K562 (cell line): ENCODE data around the gene PTGES3L. TPM values are rescaled to one million over a fixed set of nuclear protein-coding genes. Genes with fewer than 3 reads are reported as not detected.

ENCODE experiments used
- BCOR ChIP-seq: fragments of 450-650 bp; IDR thresholded peaks from 2 replicates; pipeline ENCODE4 v1.6.1; 2016
- CCNT2 ChIP-seq: IDR thresholded peaks from 2 replicates; pipeline ENCODE4 v1.6.1; 2011; ENCODE audit warnings: borderline replicate concordance, low read depth, mild to moderate bottlenecking, moderate library complexity, mixed read lengths, low read length; ENCODE audit not compliant: insufficient read length; ENCODE audit errors: extremely low read depth
- CHCHD3 ChIP-seq: fragments of 250-450 bp; sonication (Bioruptor Pico); IDR thresholded peaks from 2 replicates; pipeline ENCODE4 v2.1.2; 2022; ENCODE audit warnings: mild to moderate bottlenecking
- MCM7 ChIP-seq, 2 experiments: fragments of 450-650 bp; IDR thresholded peaks; 2 replicates each; pipeline ENCODE4 v1.6.1; 2016 to 2018
- MEF2D ChIP-seq: conservative IDR thresholded peaks from 2 replicates; pipeline ENCODE4 v1.6.1; 2016; ENCODE audit warnings: low read depth, missing genetic modification characterization, missing compliant biosample characterization
- PTTG1 ChIP-seq: fragments of 450-650 bp; IDR thresholded peaks from 2 replicates; pipeline ENCODE4 v1.6.1; 2016; ENCODE audit warnings: low read depth, mild to moderate bottlenecking, missing genetic modification characterization, missing compliant biosample characterization
- RFX1 ChIP-seq: fragments of 450-650 bp; IDR thresholded peaks from 2 replicates; pipeline ENCODE4 v1.6.1; 2016; ENCODE audit warnings: mild to moderate bottlenecking, moderate library complexity
- SP1 ChIP-seq: sonication (generic); formaldehyde crosslinking; IDR thresholded peaks from 2 replicates; pipeline ENCODE4 v1.8.1; 2022; ENCODE audit warnings: mild to moderate bottlenecking, missing genetic modification reagents
- TAF9B ChIP-seq: fragments of 450-650 bp; IDR thresholded peaks from 2 replicates; pipeline ENCODE4 v1.6.1; 2018; ENCODE audit warnings: mild to moderate bottlenecking; ENCODE audit not compliant: partially characterized antibody
- ZBTB1 ChIP-seq: sonication (generic); formaldehyde crosslinking; IDR thresholded peaks from 2 replicates; pipeline ENCODE4 v1.8.1; 2023; ENCODE audit warnings: missing genetic modification reagents, low read depth, mild to moderate bottlenecking, borderline replicate concordance
- ZNF431 ChIP-seq: sonication (generic); formaldehyde crosslinking; IDR thresholded peaks from 2 replicates; pipeline ENCODE4 v1.8.0; 2022; ENCODE audit warnings: mild to moderate bottlenecking, missing genetic modification reagents
- polyA plus RNA-seq, 8 experiments: library from polyadenylated mRNA; depleted of rRNA in 4 of 8; stranded (reverse) in 5 of 8; unstranded in 3 of 8; fragments of >200 nt; fragmentation: Nextera tagmentation in 2 of 8; fragmentation: Illumina TruSeq in 1 of 8; extraction: Ambion mirVana in 2 of 8; extraction: Trizol in 1 of 8; gene quantifications; 2 replicates each; pipeline versions ENCODE4 v1.2.1 to v1.2.3, GENCODE V29; 2011 to 2014; ENCODE audit warnings: inconsistent platforms in 1 of 8, missing spikeins in 1 of 8
- total RNA-seq, 7 experiments: library from RNA; depleted of rRNA in 6 of 7; stranded (reverse); fragments of >200 nt in 6 of 7; fragmentation: Illumina TruSeq in 2 of 7; extraction: Trizol in 2 of 7; gene quantifications; 2 replicates each; pipeline versions ENCODE4 v1.2.1 to v1.2.3, GENCODE V29; 2011 to 2021; ENCODE audit warnings: low replicate concordance in 1 of 7
- TF ChIP-seq, protein P1 (sequence below): fragments of 250-450 bp; sonication (Bioruptor Pico); IDR thresholded peaks from 2 replicates; pipeline ENCODE4 v1.8.0; 2022; ENCODE audit warnings: moderate library complexity, mild to moderate bottlenecking, inconsistent platforms
- TF ChIP-seq, protein P2 (sequence below), 2 experiments: fragments of 450-650 bp; conservative IDR thresholded peaks; 2 replicates each; pipeline ENCODE4 v1.6.1; 2017; ENCODE audit warnings: mild to moderate bottlenecking in 2 of 2, moderate library complexity in 2 of 2

The PTGES3L gene
- total and polyA plus RNA-seq, 9 of the 15 experiments (the other 6 are each of a cell fraction or from before 2014, with no cell fraction given) = 6.0 to 16.0 (median 9.6) TPM

GRCh38 chr17:43020789-43021740, 41.2 kb upstream of the PTGES3L start (continued):
- TF ChIP-seq CCNT2 = peak; percentile 90
- TF ChIP-seq SP1 (CRISPR knock-in tag) = peak; percentile 88
- TF ChIP-seq ZBTB1 = no peak; the same call in 1 of the 2 replicates
- no peak for TF ChIP-seq MCM7 (IDR thresholded peaks at IDR 0.05)
- no peak for TF ChIP-seq ZNF431 (CRISPR knock-in tag)
- TF ChIP-seq PTTG1 (tag) = no peak
- TF ChIP-seq, protein P1, sequence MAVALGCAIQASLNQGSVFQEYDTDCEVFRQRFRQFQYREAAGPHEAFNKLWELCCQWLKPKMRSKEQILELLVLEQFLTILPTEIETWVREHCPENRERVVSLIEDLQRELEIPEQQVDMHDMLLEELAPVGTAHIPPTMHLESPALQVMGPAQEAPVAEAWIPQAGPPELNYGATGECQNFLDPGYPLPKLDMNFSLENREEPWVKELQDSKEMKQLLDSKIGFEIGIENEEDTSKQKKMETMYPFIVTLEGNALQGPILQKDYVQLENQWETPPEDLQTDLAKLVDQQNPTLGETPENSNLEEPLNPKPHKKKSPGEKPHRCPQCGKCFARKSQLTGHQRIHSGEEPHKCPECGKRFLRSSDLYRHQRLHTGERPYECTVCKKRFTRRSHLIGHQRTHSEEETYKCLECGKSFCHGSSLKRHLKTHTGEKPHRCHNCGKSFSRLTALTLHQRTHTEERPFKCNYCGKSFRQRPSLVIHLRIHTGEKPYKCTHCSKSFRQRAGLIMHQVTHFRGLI (CRISPR knock-in tag) = no peak
- TF ChIP-seq, protein P2, sequence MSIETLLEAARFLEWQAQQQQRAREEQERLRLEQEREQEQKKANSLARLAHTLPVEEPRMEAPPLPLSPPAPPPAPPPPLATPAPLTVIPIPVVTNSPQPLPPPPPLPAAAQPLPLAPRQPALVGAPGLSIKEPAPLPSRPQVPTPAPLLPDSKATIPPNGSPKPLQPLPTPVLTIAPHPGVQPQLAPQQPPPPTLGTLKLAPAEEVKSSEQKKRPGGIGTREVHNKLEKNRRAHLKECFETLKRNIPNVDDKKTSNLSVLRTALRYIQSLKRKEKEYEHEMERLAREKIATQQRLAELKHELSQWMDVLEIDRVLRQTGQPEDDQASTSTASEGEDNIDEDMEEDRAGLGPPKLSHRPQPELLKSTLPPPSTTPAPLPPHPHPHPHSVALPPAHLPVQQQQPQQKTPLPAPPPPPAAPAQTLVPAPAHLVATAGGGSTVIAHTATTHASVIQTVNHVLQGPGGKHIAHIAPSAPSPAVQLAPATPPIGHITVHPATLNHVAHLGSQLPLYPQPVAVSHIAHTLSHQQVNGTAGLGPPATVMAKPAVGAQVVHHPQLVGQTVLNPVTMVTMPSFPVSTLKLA (conservative IDR thresholded peaks at IDR 0.05) = peak; percentile 13 to 31; a peak in 2 of 4 replicates
- TF ChIP-seq MEF2D = 0 out of 2 replicates have a peak, but pooled peaks have one; percentile 23
- TF ChIP-seq RFX1 = no peak
- peak; percentile 60 for TF ChIP-seq BCOR
- TF ChIP-seq CHCHD3 (CRISPR knock-in tag) = no peak
- TF ChIP-seq TAF9B = peak; percentile 90
